GM19025 (cell line): ENCODE data around the gene PPP1R3E.

Experiments
- ATAC-seq: cut with Tn5 transposase; IDR thresholded peaks from one replicate; pipeline ENCODE4 v1.9.1; 2021; ENCODE audit warnings: mild to moderate bottlenecking, low read depth, moderate library complexity; ENCODE audit not compliant: unreplicated experiment

The PPP1R3E gene

DNA sequence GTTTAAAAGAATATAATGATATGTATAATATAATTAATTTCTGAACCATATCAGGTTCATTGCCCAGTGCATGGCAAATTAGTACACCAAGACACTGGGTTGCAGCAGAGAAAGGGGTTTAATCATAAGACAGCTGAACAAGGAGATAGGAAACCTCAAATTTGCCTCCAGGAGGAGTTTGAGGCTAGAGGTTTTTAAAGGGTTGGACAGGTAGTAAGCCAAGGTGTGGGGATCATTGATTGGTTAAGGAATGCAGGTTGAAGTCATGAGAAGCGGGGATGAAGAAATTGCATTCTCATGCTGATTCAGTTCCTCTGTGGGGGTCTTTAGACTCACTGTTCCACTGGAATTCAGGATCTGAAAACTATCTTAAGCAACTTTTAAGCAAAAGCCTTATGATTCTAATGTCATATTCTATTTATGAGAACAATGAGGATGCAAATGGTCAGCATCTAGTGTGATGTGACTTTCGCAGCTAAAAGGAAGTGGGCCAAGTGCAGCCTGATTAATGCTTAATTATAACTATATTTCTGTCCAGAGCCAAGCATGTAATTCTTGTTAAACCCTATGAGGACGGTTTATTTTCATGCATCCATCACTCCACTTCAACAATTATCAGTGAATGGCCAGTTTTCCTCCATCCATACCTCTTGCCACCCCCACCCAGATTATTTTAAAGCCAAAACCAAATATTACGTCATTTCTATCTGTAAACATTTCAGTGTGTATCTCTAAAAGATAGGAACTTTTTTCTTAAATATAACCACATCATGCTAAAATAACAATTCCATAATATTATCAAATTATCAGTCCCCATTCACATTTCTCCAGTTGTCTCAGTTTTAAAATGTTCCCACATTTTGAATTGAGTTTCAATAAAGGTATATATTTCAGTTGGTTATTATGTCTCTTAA, 50.0 kb downstream of the PPP1R3E start:
- ATAC-seq = no peak

DNA sequence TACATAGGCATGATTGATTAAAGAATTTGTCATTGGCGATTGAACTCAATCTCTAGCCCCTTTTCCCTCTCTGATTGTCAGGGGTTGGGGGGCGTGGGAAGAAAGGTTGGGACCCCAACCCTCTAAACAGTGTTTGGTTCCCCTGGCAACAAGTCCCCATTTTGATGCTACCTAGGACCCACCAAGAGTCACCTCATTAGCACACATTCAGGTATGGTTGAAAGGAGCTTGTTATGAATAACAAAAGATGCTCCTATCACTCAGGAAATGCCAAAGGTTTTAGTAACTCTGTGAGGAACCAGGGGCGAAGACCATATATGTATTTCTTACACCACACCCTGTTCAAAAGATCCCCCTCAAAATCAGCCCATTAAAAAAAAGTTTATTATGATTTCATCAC, 50.7 kb downstream of the PPP1R3E start:
- no peak for ATAC-seq

DNA sequence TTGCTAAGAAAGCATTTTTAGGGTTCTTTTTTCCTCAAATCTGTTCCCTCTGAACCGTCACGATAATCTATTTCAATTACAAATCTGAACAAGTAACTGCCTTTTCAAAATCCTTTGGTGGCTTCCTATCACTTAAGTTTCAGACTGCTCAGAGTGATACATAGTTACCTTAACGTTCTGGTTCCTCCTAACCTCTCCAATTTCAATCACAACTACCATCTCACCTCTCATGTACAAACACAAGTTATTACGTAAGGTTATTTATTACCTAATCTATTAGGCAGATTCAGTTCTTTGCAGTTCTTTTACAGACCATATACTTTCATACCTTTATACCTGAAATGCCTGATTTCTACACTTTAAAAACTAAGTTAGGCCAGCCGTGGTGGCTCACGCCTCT, 52.8 kb downstream of the PPP1R3E start:
- no peak for ATAC-seq

DNA sequence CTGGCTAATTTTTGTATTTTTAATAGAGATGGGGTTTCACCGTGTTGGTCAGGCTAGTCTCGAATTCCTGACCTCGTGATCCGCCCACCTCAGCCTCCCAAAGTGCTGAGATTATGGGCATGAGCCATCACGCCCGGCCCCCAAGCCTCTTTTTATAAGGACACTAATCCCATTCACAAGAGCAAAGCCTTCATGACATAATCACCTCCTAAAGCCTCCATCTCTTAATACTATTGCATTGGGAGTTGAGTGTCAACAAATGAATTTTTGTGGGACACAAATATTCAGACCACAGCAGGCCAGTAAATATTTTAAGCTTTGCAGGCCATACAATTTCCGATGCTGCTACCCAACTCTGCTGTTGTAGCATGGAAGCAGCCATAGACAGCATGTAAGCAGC, 54.1 kb downstream of the PPP1R3E start:
- no peak for ATAC-seq
